CD4-positive, CD25-positive, alpha-beta regulatory T cell (primary cell): ENCODE data around the gene ERC1. TPM values are rescaled to one million over a fixed set of nuclear protein-coding genes. Genes with fewer than 3 reads are reported as not detected.

ENCODE experiments used
- ATAC-seq, 2 donors: fragments of 150-1000 bp; cut with Tn5 transposase; one replicate each; pipeline ENCODE4 v1.10.0; 2021; ENCODE audit warnings: low read depth in 2 of 2, moderate number of reproducible peaks in 2 of 2, moderate library complexity in 1 of 2
- DNase-seq, 3 donors: peaks; one replicate each; pipeline versions ENCODE4 v3.0.0 to v3.0.0-alpha.2; 2012 to 2022; ENCODE audit warnings: mixed read lengths in 1 of 3
- H3K27ac ChIP-seq: one replicate; pipeline ENCODE4 v1.7.0; 2013; ENCODE audit warnings: mild to moderate bottlenecking, low read length; ENCODE audit not compliant: insufficient read depth, poor library complexity, severe bottlenecking
- H3K27me3 ChIP-seq: one replicate; pipeline ENCODE4 v1.7.0; 2013; ENCODE audit warnings: low read length; ENCODE audit not compliant: control insufficient read depth, insufficient read depth
- H3K36me3 ChIP-seq: one replicate; pipeline ENCODE4 v1.7.0; 2013; ENCODE audit warnings: mild to moderate bottlenecking, low read length, moderate library complexity; ENCODE audit not compliant: control insufficient read depth, insufficient read depth
- H3K4me1 ChIP-seq: 2 replicates; pipeline ENCODE4 v1.7.0; 2013; ENCODE audit warnings: mild to moderate bottlenecking, low read length; ENCODE audit not compliant: insufficient read depth, control insufficient read depth, poor library complexity, severe bottlenecking
- H3K4me3 ChIP-seq: one replicate; pipeline ENCODE4 v1.7.0; 2013; ENCODE audit warnings: low read depth, mild to moderate bottlenecking, low read length, moderate library complexity
- H3K9me3 ChIP-seq, 2 experiments: 1 replicate in 1 of 2; 2 replicates in 1 of 2; pipeline ENCODE4 v1.7.0; 2013; ENCODE audit warnings: low read length in 2 of 2, mild to moderate bottlenecking in 1 of 2, moderate library complexity in 1 of 2; ENCODE audit not compliant: control insufficient read depth in 2 of 2
- H3K27ac Mint-ChIP-seq, 3 donors: one replicate each; pipeline ENCODE4 v1.8.0; 2020 to 2022; ENCODE audit warnings: mild to moderate bottlenecking in 3 of 3, mixed read lengths in 3 of 3, moderate library complexity in 2 of 3
- H3K27me3 Mint-ChIP-seq: one replicate; pipeline ENCODE4 v1.8.0; 2022; ENCODE audit warnings: mild to moderate bottlenecking, mixed read lengths
- H3K36me3 Mint-ChIP-seq: one replicate; pipeline ENCODE4 v1.8.0; 2020; ENCODE audit warnings: mixed read lengths
- H3K4me1 Mint-ChIP-seq, 4 donors: one replicate each; pipeline ENCODE4 v1.8.0; 2020 to 2022; ENCODE audit warnings: mixed read lengths in 4 of 4, mild to moderate bottlenecking in 1 of 4
- H3K4me3 Mint-ChIP-seq, 4 donors: one replicate each; pipeline ENCODE4 v1.8.0; 2020 to 2022; ENCODE audit warnings: mild to moderate bottlenecking in 4 of 4, mixed read lengths in 4 of 4, moderate library complexity in 3 of 4
- H3K9me3 Mint-ChIP-seq, 7 donors: one replicate each; pipeline ENCODE4 v1.8.0; 2020 to 2022; ENCODE audit warnings: mixed read lengths in 7 of 7, mild to moderate bottlenecking in 3 of 7, moderate library complexity in 2 of 7
- polyA plus RNA-seq, 4 donors: library from polyadenylated mRNA; unstranded; fragments of 300-500 nt; fragmentation: Illumina TruSeq; gene quantifications; one replicate each; pipeline ENCODE4 v1.2.3, GENCODE V29; 2021
- total RNA-seq: library from RNA; stranded (reverse); gene quantifications from one replicate; pipeline ENCODE4 v1.2.3, GENCODE V29; 2022

Gene ERC1
- total and polyA plus RNA-seq, 5 donors from 2014 or later = 5.7 to 46.5 (median 7.6) TPM

- no peaks in the 10 kb centered on the region for H3K4me1 ChIP-seq
- Mint-ChIP-seq H3K4me3 (no peak overlapping the region), H3K36me3 (peaks cover 33% of the 10 kb centered on the region), H3K9me3 (no peaks in the 10 kb centered on the region), H3K4me1 (peaks cover 0 to 2% (median 0%) of the 10 kb centered on the region in 4 donors), H3K27me3 (no peaks in the 10 kb centered on the region), H3K27ac (no peak overlapping the region)
- no peaks in the 10 kb centered on the region for H3K27me3 ChIP-seq
- no peak for DNase-seq
- ATAC-seq = no peak
- H3K9me3 ChIP-seq = no peaks in the 10 kb centered on the region
- peaks cover 14% of the 10 kb centered on the region for H3K36me3 ChIP-seq
- no peak overlapping the region for H3K4me3 ChIP-seq
- H3K27ac ChIP-seq = no peak overlapping the region
These were observed 453.1 kb downstream of the ERC1 start for GRCh38 chr12:1444142-1444516.

GRCh38 chr12:1445807-1446206 is 454.8 kb downstream of the ERC1 start:
- no peak for DNase-seq
- Mint-ChIP-seq H3K9me3 (no peaks in the 10 kb centered on the region), H3K27me3 (no peaks in the 10 kb centered on the region), H3K36me3 (peaks cover 48% of the 10 kb centered on the region), H3K4me1 (peaks cover 0 to 4% (median 0%) of the 10 kb centered on the region in 4 donors), H3K4me3 (no peak overlapping the region), H3K27ac (no peak overlapping the region)
- no peaks in the 10 kb centered on the region for H3K27me3 ChIP-seq
- H3K9me3 ChIP-seq = no peaks in the 10 kb centered on the region
- H3K4me3 ChIP-seq = no peak overlapping the region
- peaks cover 14% of the 10 kb centered on the region for H3K36me3 ChIP-seq
- no peaks in the 10 kb centered on the region for H3K4me1 ChIP-seq
- no peak overlapping the region for H3K27ac ChIP-seq
- ATAC-seq = no peak

- H3K27me3 Mint-ChIP-seq = no peaks in the 10 kb centered on the region
- H3K27ac Mint-ChIP-seq = no peak overlapping the region
- H3K36me3 Mint-ChIP-seq = peaks cover 55% of the 10 kb centered on the region
- H3K9me3 ChIP-seq = no peaks in the 10 kb centered on the region
- DNase-seq (no peak), ATAC-seq (no peak)
- H3K36me3 ChIP-seq = peaks cover 14% of the 10 kb centered on the region
- peaks cover 0 to 4% (median under 1%) of the 10 kb centered on the region in 4 donors for H3K4me1 Mint-ChIP-seq
- no peak overlapping the region for H3K27ac ChIP-seq
- no peaks in the 10 kb centered on the region for H3K27me3 ChIP-seq
- H3K4me3 ChIP-seq = no peak overlapping the region
- H3K4me3 Mint-ChIP-seq = no peak overlapping the region
- H3K9me3 Mint-ChIP-seq = peaks cover 0 to 3% (median 0%) of the 10 kb centered on the region in 7 donors
- H3K4me1 ChIP-seq = no peaks in the 10 kb centered on the region
These were observed 457.3 kb downstream of the ERC1 start for GRCh38 chr12:1448336-1448735.

- Mint-ChIP-seq H3K36me3 (peaks cover 34% of the 10 kb centered on the region), H3K27ac (no peak overlapping the region), H3K9me3 (peaks cover 0 to 3% (median 0%) of the 10 kb centered on the region in 7 donors), H3K4me3 (no peak overlapping the region), H3K27me3 (no peaks in the 10 kb centered on the region), H3K4me1 (peaks cover 0 to 4% (median under 1%) of the 10 kb centered on the region in 4 donors)
- DNase-seq (no peak), ATAC-seq (no peak)
- Histone ChIP-seq H3K4me3 (no peak overlapping the region), H3K9me3 (no peaks in the 10 kb centered on the region), H3K36me3 (peaks cover 3% of the 10 kb centered on the region), H3K27me3 (no peaks in the 10 kb centered on the region), H3K4me1 (no peaks in the 10 kb centered on the region), H3K27ac (no peak overlapping the region)
These were observed 462.8 kb downstream of the ERC1 start for GRCh38 chr12:1453810-1454209.

- H3K9me3 Mint-ChIP-seq = peaks cover 0 to 3% (median 0%) of the 10 kb centered on the region in 7 donors
- ATAC-seq = no peak
- no peak overlapping the region for H3K27ac ChIP-seq
These were observed 465.9 kb downstream of the ERC1 start for GRCh38 chr12:1456885-1457284.

GRCh38 chr12:1457901-1458300 is 466.9 kb downstream of the ERC1 start:
- ATAC-seq (no peak), DNase-seq (no peak)
- Histone ChIP-seq H3K27me3 (no peaks in the 10 kb centered on the region), H3K9me3 (no peaks in the 10 kb centered on the region), H3K4me1 (no peaks in the 10 kb centered on the region), H3K36me3 (peaks cover 3% of the 10 kb centered on the region), H3K4me3 (no peak overlapping the region), H3K27ac (no peak overlapping the region)
- no peaks in the 10 kb centered on the region for H3K9me3 Mint-ChIP-seq
- H3K4me3 Mint-ChIP-seq = no peak overlapping the region
- no peaks in the 10 kb centered on the region for H3K4me1 Mint-ChIP-seq
- peaks cover 24% of the 10 kb centered on the region for H3K36me3 Mint-ChIP-seq
- H3K27ac Mint-ChIP-seq = peak overlapping the region in 1 of 3 donors; percentile 5
- peaks cover 4% of the 10 kb centered on the region for H3K27me3 Mint-ChIP-seq

More at GRCh38 chr12:1456885-1457284, 465.9 kb downstream of the ERC1 start:
- H3K27me3 Mint-ChIP-seq = peaks cover 4% of the 10 kb centered on the region
- no peak overlapping the region for H3K27ac Mint-ChIP-seq
- H3K4me3 ChIP-seq = no peak overlapping the region
- peaks cover 3% of the 10 kb centered on the region for H3K36me3 ChIP-seq
- no peaks in the 10 kb centered on the region for H3K4me1 Mint-ChIP-seq
- H3K36me3 Mint-ChIP-seq = peaks cover 19% of the 10 kb centered on the region
- no peak overlapping the region for H3K4me3 Mint-ChIP-seq
- H3K27me3 ChIP-seq = no peaks in the 10 kb centered on the region
- H3K4me1 ChIP-seq = no peaks in the 10 kb centered on the region
- DNase-seq = no peak
- no peaks in the 10 kb centered on the region for H3K9me3 ChIP-seq

GRCh38 chr12:1459339-1459738 is 468.3 kb downstream of the ERC1 start:
- Mint-ChIP-seq H3K4me1 (no peaks in the 10 kb centered on the region), H3K36me3 (peaks cover 31% of the 10 kb centered on the region)
- no peak for ATAC-seq

GRCh38 chr12:1463073-1463905 is 472.3 kb downstream of the ERC1 start:
- Histone ChIP-seq H3K36me3 (no peaks in the 10 kb centered on the region), H3K4me1 (no peaks in the 10 kb centered on the region), H3K27ac (no peak overlapping the region), H3K27me3 (no peaks in the 10 kb centered on the region), H3K4me3 (no peak overlapping the region), H3K9me3 (no peaks in the 10 kb centered on the region)
- DNase-seq (no peak), ATAC-seq (no peak)
- H3K27me3 Mint-ChIP-seq = peaks cover 4% of the 10 kb centered on the region
- no peak overlapping the region for H3K4me3 Mint-ChIP-seq
- peaks cover 36% of the 10 kb centered on the region for H3K36me3 Mint-ChIP-seq
- no peaks in the 10 kb centered on the region for H3K4me1 Mint-ChIP-seq
- H3K9me3 Mint-ChIP-seq = no peaks in the 10 kb centered on the region
- H3K27ac Mint-ChIP-seq = no peak overlapping the region

More at GRCh38 chr12:1459339-1459738, 468.3 kb downstream of the ERC1 start:
- no peaks in the 10 kb centered on the region for H3K27me3 ChIP-seq
- peaks cover 3% of the 10 kb centered on the region for H3K36me3 ChIP-seq
- Mint-ChIP-seq H3K4me3 (no peak overlapping the region), H3K9me3 (no peaks in the 10 kb centered on the region), H3K27me3 (peaks cover 4% of the 10 kb centered on the region), H3K27ac (no peak overlapping the region)
- no peaks in the 10 kb centered on the region for H3K9me3 ChIP-seq
- DNase-seq = no peak
- no peak overlapping the region for H3K4me3 ChIP-seq
- no peaks in the 10 kb centered on the region for H3K4me1 ChIP-seq
- no peak overlapping the region for H3K27ac ChIP-seq
